HG03135 (cell line): Measurements from ENCODE around the gene ARL10.

ENCODE experiments used
- ATAC-seq: cut with Tn5 transposase; IDR thresholded peaks from one replicate; pipeline ENCODE4 v1.9.1; 2021; ENCODE audit warnings: mild to moderate bottlenecking, moderate library complexity; ENCODE audit not compliant: unreplicated experiment

Gene ARL10

GRCh38 chr5:176408590-176408989, 43.3 kb downstream of the ARL10 start:
- ATAC-seq: no peak

GRCh38 chr5:176409765-176410164, 44.5 kb downstream of the ARL10 start:
- ATAC-seq: no peak

GRCh38 chr5:176410486-176411180, 45.3 kb downstream of the ARL10 start:
- ATAC-seq: no peak

- ATAC-seq: no peak
These were observed 47.4 kb downstream of the ARL10 start for GRCh38 chr5:176412517-176413254.

- no peak for ATAC-seq
These were observed 47.9 kb downstream of the ARL10 start for GRCh38 chr5:176413255-176413565.

- no peak for ATAC-seq
These were observed 48.5 kb downstream of the ARL10 start for GRCh38 chr5:176413709-176414191.

GRCh38 chr5:176414704-176415103, 49.4 kb downstream of the ARL10 start:
- no peak for ATAC-seq

GRCh38 chr5:176415240-176415951, 50.1 kb downstream of the ARL10 start:
- no peak for ATAC-seq

GRCh38 chr5:176415952-176416924, 51.0 kb downstream of the ARL10 start, which contains the start of gene CLTB:
TSS of gene CLTB (minus strand) at chr5:176416539. CDS start at chr5:176416363, 176 bp downstream.
- ATAC-seq: peak; percentile 82

- ATAC-seq: no peak
These were observed 51.7 kb downstream of the ARL10 start for GRCh38 chr5:176416965-176417364.

- ATAC-seq: no peak
These were observed 53.0 kb downstream of the ARL10 start for GRCh38 chr5:176418251-176418650.

GRCh38 chr5:176420086-176420485, 54.8 kb downstream of the ARL10 start:
- no peak for ATAC-seq

- ATAC-seq: no peak
These were observed 55.8 kb downstream of the ARL10 start for GRCh38 chr5:176420972-176421544.

- no peak for ATAC-seq
These were observed 58.9 kb downstream of the ARL10 start for GRCh38 chr5:176424181-176424580.

GRCh38 chr5:176425138-176425537, 59.9 kb downstream of the ARL10 start:
- ATAC-seq: no peak

GRCh38 chr5:176425791-176426190, 60.5 kb downstream of the ARL10 start:
- ATAC-seq: no peak

GRCh38 chr5:176426876-176427275, 61.6 kb downstream of the ARL10 start:
- ATAC-seq: no peak

- no peak for ATAC-seq
These were observed 62.7 kb downstream of the ARL10 start for GRCh38 chr5:176427971-176428370.

- ATAC-seq: no peak
These were observed 64.7 kb downstream of the ARL10 start for GRCh38 chr5:176429972-176430371.
